Ureter (tissue), 1 donor: ENCODE measurements around the gene CELF4. TPM values are rescaled to one million over a fixed set of nuclear protein-coding genes. Genes with fewer than 3 reads are reported as not detected.
A peak's percentile ranks its signal among the peaks of the same experiment; 100 is the strongest.

Experiments used
- DNase-seq: peaks from one replicate; pipeline ENCODE4 v3.0.0-alpha.2; 2020; ENCODE audit warnings: low spot score
- total RNA-seq: library from RNA; stranded (reverse); gene quantifications from one replicate; pipeline ENCODE4 v1.2.4, GENCODE V29; 2023
- donor health status: DM: yes; HTN: yes; CAD: no.

Gene CELF4
- total RNA-seq, 1 donor from 2014 or later = not detected

DNA sequence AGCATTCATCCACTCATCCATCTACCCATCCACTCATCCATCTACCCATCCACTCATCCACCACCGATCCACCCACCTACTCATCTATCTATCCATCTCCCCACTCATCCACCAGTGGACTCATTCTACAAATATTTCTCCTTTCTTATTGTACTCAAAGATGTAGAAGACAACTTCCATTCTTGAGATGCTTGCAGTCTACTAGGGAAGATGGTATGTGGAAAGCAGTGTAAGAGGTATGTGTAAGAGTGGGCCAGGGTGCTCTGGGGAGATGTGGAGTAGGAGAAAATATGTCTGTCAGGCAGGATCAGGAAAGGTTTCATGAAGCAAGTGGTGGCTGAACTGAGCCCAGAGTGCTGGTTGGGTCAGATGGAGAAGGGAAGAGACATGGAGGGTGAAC, 150.8 kb downstream of the CELF4 start:
- no peak for DNase-seq

DNA sequence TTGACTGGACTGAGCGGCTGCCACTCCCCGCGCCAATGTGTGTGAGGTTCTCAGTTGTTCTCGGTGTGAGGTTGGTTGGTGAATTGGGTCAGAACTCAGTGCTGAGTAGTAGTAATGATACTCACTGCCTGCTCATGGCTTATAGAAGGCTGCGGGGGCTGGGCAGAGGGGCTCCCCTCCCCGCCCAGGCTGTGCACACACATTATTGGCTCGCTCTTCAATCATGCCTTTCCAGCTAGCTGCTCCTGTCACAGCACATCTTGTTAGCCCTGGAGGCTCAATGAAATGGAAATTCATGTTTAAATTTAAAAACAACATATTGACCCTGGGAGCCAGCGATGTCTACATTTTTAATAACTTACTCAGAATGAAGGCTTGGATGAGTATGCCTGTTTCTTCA, 152.8 kb downstream of the CELF4 start:
- DNase-seq = no peak

DNA sequence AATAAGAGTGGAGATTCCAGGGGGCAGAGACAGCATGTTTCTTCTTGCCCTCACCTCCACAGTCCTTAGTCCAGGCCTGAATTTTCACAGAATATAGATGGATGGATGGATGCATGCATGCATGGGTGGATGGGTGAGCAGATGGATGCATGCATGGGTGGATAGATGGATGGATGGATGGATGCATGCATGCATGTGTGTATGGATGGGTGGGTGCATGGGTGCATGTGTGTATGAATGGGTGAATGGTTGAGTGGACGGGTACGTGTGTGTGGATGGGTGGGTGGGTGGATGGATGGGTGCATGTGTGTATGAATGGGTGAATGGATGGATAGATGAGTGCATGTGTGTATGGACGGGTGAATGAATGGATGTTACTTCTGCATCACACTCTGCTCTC, 153.3 kb downstream of the CELF4 start:
- DNase-seq = no peak

DNA sequence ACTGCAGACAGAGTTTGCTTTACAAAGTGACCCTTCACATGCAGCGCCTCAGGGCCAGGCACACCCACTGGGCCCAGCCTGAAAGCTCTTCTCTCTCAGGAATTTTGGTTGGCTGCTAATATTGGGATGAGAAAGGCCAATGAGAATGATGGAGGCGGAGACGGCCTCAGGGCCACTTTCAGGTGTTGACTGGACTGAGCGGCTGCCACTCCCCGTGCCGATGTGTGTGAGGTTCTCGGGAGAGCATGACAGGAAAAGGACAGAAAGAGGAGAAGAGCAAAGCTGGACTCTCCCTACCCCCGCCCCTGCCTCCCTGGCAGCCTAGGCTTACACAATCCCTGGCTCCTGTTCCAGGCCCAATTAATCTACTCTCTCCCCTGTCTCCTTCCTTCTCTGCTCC, 155.7 kb downstream of the CELF4 start:
- DNase-seq = no peak

DNA sequence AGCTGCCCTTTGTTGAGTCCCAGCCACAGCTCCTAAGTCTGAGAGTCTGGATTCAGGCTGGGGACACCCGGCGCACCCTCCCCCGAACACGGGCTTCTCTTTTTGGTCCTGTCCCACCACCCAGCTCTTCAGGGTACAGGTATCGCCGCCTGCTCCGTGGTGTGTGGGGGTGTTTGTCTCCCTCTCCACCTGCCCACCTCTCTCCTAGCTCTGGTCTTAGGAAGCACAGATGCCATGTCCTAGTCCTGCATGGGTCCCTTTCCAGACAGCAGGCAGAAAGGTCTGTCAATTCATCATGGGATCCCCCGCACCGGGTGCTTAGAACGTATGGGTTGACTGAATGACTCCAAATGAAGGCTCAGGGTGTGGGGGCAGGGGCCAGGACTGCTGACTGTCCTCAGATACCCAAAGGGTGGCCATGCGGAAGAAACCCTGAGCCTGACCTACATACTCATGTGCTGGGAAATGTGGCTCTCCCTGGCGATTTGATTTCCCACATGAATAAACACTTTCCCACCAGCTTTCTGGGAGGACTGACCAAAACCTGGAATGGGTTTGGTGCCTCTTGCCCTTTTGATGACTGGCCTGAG, 156.8 kb downstream of the CELF4 start:
- no peak for DNase-seq

DNA sequence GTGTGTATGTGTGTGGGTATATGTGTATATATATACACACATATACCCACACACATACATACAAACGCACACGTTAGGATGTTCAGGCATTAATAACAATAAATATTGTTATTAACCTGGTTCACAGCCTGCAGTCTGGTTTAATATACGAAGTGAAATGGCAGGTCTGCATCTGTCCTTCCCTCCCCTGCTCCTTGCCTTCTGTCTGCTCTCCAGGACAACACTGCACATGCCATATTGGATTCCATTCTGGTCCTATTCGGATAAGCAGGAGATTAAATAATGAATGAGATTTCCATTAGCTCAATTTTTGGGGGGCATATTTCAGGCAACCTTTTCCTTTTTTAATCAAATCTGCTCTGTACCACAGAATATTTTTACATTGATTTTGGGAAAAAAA, 158.0 kb downstream of the CELF4 start:
- DNase-seq = no peak

DNA sequence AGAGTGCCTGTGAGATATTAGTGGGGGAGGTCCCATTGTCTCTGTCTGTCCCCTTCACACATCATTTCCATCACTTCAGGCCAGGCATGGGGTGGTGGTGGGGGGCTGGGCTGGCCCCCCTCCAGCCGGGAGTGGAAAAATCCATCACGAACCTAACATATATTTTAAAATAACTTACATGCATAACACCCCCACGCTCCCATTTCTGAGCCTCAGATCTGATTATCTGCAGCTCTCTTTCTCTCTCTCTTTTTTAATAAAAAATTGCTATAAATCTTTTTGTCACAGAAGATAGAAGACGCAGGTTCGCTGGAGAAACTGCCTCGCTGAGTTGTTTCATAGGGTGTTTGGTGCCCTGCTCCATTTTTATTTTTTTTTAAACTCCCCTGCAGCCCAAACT, 159.8 kb downstream of the CELF4 start:
- DNase-seq = no peak

DNA sequence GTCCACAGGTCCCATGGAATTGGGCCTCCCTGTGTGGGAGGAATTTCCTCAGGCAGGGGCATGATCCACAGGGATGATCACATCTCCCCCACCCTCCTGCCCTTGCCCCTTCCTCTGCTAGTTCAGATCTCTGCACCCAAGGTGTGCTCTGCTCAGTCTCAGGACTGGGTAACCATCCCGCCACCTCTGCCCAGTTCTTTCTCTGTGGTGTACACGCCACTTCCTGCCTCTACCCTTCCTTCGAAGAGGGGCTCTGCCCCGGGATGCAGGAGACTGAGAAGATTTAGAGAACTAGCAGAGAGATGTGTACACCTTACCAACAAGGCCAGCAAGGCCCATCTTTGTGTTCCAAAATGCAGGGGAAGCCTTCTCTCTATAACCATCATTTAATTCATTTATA, 160.4 kb downstream of the CELF4 start:
- DNase-seq = no peak

DNA sequence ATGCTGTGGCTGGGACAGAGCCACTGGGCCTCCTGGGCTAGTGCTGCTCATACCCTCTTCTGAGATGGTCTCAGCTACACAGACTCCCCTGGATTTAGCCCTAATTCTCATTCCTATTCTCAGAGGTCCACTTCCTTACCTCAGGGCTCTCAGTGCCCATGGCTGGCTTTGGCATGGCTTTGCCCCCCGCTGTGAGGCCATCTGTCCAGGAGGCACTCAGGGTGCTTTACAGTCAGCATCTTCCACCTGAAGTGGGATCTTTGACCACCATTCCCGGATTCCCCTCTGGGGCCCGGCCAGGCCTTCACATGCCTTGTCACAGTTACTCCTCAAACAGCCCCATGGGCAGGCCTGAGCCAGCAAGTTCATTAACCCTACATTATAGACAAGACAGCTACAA, 161.8 kb downstream of the CELF4 start:
- no peak for DNase-seq

DNA sequence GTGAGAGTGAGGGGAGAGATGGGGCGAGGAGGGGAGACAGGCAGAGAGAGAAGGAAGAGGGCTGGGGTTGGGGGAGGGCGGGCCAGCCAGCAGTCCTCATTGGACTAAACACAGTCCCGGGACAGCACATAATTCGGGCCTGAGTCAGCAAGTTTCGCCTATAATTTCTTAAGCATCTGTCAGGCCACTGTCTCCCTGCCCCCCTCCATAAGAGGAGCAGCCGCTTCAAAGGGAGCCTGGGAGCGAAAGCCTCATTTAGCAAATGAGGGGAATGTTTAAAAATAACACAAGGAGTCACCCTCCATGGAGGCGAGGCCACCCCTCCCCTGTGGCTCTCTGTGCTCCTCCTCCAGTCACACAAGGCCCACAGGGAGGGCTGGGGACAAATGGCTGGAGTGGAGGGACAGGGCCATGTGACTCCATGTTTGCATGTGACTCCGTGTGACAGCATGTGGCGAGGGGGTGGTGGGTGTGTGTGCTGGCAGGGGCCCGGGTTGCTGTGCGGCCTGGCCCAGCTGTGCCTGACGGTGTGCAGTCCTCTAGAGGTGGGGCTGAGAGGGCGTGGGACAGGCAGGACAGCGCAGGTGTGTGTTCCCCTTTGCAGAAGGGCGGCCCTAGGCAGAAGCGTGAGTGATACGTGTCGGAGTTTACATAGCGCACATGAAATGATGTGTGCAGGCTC, 162.4 kb downstream of the CELF4 start:
- no peak for DNase-seq

DNA sequence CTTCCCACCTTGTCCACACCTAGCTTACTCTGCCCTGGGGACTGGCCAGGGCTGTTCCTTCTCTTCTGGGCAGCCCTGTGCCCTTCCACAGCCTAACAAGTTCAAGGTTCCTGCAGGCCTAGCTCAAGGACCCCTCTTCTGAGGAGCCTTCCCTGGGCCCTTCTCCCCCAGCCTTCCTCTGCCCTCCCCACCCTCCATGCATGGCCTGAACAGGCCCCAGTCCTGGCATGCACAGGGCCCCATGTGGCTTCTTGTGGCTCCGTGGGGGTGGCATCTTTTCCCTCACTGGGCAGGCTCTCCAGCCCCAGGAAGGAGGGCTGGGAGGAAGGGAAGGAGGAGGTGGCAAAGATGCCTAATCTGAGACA, 162.9 kb downstream of the CELF4 start:
- DNase-seq = no peak

DNA sequence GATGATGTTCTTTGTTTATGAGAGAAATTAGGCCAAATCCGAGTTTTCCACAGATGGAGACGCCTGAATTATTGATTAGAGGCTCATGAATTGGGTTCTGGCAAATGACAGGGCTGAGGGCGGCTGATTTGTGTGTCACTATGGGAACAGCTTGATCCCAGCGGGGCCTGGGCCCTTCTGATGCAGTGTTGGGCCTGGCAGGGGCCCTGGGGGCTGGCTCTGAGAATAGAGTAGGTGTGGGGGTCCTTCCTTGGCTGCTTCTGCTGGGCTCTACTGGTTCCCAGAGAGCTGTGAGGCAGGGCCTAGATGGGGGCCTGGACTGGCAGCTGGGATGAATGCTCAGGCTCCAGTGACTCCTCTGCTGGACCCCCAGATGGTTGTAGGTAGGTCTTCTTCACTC, 164.8 kb downstream of the CELF4 start:
- no peak for DNase-seq

DNA sequence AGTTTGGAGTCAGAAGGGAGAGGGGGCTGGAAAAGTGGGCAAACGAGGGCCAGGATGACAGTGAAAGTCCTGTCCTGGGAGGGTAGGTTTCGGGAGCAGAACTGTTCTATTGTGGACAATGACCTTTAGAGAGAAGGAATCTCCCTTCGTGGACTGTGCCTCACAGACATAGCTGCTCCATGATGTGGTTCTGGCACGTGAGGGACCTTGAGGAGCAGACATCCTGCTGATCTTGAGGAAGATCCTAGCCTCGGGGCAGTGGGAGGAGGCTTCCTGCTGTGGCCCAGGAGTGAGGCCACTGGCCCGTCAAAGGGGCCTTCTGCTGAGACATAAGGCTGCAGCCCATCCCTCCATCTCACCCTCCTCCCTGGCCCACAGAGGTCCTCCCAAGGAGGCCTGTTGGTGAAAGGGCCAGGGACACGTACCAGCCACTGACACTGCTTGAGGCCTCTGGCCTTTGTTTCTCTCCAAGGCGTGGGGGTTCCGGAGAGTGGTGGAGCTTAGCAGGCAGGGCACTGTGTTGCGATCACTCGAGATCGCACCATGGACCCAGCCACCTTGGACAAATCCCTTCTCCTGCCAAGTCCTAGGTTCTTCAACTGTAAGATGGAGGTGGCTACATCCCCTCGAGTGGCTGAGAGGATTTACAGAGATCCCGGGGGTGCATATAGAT, 167.2 kb downstream of the CELF4 start:
- DNase-seq = no peak

DNA sequence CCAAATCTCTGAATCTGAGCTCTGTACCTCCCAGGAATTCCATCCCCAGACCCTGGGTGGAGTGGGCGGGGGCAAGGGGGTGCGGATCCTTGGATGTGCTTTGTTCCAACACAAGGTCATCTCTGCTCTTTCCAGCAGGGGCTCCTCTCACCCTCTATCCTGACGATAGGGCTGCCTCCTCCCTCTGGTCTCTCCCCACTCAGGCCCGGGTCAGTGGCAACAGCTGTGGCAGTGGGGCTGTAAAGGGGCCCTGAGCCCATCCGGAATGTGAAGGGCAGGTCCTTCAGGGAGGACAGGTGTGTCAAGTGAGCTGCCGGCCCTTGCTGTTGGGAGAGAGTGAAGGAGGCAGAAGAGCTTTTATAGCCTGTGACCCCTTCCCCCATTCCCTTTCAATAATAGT, 167.8 kb downstream of the CELF4 start:
- DNase-seq = no peak

DNA sequence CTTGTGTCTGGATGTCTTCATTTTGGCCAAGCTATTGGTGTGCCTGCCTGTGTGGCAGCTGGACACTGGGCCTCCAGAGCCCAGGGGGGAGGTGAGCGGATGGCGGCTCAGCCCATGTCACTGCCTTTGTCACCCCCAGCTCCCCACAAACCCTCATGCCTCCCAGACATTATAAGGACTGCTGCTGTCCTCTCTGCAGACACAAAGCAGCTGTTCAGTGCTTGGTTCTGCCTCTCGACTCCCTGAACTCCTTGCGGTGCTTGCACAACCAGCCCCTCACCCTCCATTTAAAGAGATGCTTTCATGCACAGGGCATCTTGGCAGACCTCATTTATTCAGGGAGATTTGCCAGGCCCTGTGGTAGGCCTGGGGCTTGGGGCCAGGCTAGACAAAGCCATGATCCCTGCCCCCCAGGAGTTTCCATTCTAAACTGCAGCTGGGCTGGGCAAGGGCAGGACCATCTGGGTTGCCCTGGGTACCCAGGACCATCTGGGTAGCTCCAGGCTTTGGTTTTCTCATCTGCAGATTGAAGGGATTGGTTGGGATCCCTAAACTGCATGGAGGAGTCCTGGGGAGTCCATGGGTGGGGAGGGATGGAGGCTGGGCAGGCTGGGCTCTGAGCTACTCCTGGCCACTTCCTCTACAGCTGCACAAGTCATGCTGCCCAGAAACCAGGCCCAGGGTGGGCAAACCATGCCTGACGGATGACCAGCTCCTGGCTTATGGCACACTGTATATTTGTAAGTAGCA, 168.5 kb downstream of the CELF4 start:
- DNase-seq = no peak

DNA sequence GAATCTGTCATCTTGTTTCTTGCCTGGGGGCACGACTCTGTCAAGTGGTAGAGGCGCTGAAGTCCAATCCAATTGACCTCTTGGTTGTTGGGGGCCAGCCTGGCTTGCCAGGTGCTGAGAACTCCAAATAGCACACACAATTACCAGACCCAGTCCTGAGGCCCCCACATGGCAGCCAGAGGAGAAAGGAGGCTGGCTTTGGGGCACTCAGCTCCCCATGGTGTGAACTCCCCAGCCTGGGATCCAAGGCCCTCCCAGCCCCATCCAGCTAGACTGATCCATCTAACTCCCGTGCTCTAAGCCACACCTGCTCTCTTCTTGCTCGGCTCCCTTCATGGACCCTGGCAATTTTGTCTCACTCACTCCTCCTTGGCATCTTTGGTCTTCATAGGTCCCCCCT, 170.0 kb downstream of the CELF4 start:
- no peak for DNase-seq

DNA sequence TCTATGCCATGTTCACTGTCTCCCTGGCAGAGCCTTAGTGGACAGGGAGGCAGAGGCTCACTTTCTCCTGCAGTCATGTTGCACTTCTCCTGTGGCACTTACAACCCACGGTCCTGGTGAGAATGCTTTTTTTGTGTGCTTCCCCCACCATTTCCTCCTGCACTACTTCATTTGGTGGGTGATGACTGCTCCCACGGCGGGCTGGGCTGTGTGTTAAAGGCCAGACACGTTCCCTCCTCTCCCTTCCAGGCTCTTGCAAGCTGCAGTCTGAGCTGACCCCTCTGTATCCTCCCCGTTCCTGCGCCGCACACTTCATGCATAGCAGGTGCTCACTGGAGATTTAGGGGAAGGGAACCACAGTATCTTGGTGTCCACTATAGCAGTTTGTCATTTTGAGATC, 170.5 kb downstream of the CELF4 start:
- no peak for DNase-seq

DNA sequence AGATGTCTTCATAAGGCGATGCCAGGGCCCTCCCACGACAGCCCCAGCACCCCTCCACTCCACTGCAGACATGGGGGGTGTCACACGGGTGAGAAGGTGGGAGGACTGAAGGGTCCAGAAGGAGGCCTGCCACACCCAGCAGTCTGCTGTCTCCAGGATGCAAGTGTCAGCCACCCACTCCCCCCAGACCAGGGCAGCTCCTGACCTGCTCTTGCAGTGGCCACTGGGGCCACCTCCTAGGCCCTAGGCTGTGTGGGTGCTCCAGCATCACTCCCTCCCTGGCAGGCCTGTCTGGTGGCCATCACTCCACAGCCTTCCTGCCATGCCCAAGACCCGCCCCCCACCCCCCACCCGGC, 171.0 kb downstream of the CELF4 start:
- DNase-seq = no peak

DNA sequence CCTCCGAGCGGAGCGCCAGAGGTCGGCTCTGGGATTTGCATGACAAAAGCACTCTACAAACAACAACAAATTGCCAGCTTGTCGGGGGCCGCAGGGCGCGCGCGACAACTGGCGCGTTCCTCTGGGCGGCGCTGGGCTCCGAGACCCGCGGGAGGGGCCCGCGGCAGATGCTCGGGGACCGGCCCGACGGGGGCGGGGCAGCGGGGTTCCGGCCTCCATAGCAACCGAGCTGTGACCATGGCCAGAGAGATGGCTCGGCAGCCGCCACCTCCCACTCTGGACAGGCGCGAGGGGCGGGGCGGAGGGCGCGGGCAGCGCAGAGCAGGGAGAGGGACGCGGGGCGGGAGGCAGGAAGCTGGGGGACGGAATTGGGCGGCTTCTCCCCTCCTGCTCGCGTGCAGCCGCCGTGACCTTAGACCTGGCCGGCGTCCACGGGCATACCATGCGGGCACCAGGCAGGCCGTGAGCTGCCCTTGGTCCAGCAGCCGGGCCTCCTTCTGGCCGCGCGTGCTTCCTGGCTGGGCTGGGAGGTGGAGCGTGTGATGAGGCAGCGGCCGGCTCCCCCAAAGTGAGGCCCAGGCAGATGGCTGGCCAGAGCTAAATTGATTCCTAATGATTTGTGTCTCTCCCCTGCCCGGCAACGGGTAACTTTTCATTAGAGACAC, 171.5 kb downstream of the CELF4 start:
- peak; percentile 69 for DNase-seq

DNA sequence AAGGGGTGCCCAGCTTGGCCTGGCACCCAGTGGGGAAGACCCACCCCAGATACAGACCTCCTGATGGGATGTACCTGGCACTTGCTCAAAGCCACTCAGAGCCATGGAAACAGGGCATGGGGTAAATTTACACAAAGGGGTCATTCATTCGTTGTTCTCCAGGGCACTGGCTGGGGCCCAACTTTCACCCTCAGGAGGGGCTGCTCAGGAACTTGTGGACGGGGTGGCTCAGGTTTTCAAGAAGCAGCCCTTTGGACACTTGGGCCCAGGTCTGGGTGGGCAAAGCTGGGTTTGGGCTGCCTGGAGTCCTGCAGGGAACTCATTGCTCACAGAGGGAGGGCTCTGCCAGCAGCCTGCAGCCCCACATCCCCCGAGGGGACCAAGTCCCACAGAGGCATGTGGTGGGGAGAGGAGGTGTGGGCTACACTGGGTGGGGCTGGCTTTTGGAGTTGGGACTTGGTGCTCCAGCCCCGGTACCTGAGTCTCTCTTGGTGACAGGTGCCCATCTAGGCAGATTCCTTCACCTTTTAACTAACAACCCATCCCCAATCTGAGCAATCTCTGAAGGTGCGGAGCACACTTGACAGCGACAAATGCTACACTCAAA, 172.3 kb downstream of the CELF4 start:
- no peak for DNase-seq

DNA sequence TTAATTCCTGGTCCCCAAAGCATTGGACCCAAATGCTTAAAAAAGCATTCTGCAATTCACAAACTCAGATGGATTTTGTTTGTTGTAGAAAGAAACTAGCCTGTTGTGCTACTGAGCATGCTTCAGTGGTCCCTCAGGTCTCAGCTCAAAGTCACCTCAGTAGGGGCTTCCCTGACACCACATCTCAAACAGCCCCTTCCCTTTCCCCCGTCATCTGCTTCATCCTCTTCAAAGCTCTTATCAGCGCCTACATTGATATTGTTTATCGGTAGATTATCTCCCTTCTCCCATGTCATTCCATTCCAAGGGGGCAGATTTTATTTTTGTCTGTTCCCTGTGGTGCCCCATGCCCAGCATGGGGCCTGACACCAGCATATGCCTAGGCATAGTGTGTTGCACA, 172.9 kb downstream of the CELF4 start:
- DNase-seq = no peak
